HG03139 (cell line): ENCODE data around the gene TNS4.
"Not testable (repeated sequence)": the region's sequence is repeated elsewhere in the genome, so short reads cannot be mapped to it uniquely, and the experiment has no call there.

Experiments used
- ATAC-seq: cut with Tn5 transposase; IDR thresholded peaks from one replicate; pipeline ENCODE4 v1.9.1; 2021; ENCODE audit not compliant: unreplicated experiment

The TNS4 gene

GRCh38 chr17:40501499-40501911 lies at the start of gene TNS4:
Gene TNS4, minus strand, starts transcription at chr17:40501623. Its CDS starts 5,198 bp downstream, at chr17:40496425.
- no peak for ATAC-seq

- no peak for ATAC-seq
Measured at GRCh38 chr17:40550608-40551007, 49.2 kb upstream of the TNS4 start.

- ATAC-seq = no peak
Measured at GRCh38 chr17:40548982-40549685, 47.7 kb upstream of the TNS4 start.

- no peak for ATAC-seq
Measured at GRCh38 chr17:40548491-40548981, 47.1 kb upstream of the TNS4 start.

- no peak for ATAC-seq
Measured at GRCh38 chr17:40547785-40548478, 46.5 kb upstream of the TNS4 start.

- no peak for ATAC-seq
Measured at GRCh38 chr17:40547079-40547784, 45.8 kb upstream of the TNS4 start.

GRCh38 chr17:40546497-40546896 lies 45.1 kb upstream of the TNS4 start:
- not testable (repeated sequence) for ATAC-seq

- ATAC-seq = no peak
Measured at GRCh38 chr17:40545660-40546059, 44.2 kb upstream of the TNS4 start.

- no peak for ATAC-seq
Measured at GRCh38 chr17:40542558-40543411, 41.4 kb upstream of the TNS4 start.

GRCh38 chr17:40541873-40542557 lies 40.6 kb upstream of the TNS4 start:
- no peak for ATAC-seq

- no peak for ATAC-seq
Measured at GRCh38 chr17:40541060-40541872, 39.8 kb upstream of the TNS4 start.

GRCh38 chr17:40540448-40540847 lies 39.0 kb upstream of the TNS4 start:
- no peak for ATAC-seq

- no peak for ATAC-seq
Measured at GRCh38 chr17:40539711-40540411, 38.4 kb upstream of the TNS4 start.

- ATAC-seq = no peak
Measured at GRCh38 chr17:40538936-40539705, 37.7 kb upstream of the TNS4 start.

- no peak for ATAC-seq
Measured at GRCh38 chr17:40538019-40538935, 36.9 kb upstream of the TNS4 start.

- no peak for ATAC-seq
Measured at GRCh38 chr17:40536295-40537171, 35.1 kb upstream of the TNS4 start.
